ENCODE data around the gene SMKR1.
"Not testable (repeated sequence)": the region's sequence is repeated elsewhere in the genome, so short reads cannot be mapped to it uniquely, and the experiment has no call there.

SMKR1 gene

DNA sequence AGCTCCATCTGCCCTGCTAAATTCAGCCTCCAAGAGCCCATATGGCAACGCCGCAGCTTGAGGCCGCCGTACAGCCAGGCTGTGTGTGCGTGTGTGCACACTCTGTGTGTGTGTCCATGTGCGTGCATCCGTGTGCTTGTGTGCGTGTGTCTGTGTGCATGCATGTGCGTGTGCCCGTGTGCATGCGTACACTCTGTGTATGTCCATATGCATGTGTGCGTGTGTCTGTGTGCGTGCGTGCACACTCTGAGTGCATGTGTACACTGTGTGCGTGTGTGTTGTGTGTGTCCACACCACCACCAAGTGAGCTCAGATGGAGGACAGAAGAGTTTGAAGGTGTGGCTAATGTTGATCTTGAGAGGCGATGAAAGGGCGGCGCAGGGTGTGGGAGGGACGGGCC is 30.0 kb downstream of the SMKR1 start:
- no peak overlapping the region for H3K9ac ChIP-seq (ENCODE audit: low read length)
- H3K23ac ChIP-seq (ENCODE audit: low read length in 2 of 2): no peak overlapping the region
- H3K79me1 ChIP-seq (replicated peaks; ENCODE audit: low read length, poor library complexity, severe bottlenecking): no peaks in the 10 kb centered on the region
- no peak overlapping the region for H2BK12ac ChIP-seq (ENCODE audit: low read length in 2 of 2)
- WGBS: 90% methylated on average over 19 of the region's 19 CpGs
- H3K18ac ChIP-seq (ENCODE audit: low read depth in 1 of 2, low read length in 2 of 2): no peak overlapping the region
- no peak overlapping the region for H3K4me3 ChIP-seq (ENCODE audit: insufficient read depth in 1 of 2, low read depth in 1 of 2, low read length in 2 of 2)
- H3K36me3 ChIP-seq (ENCODE audit: control insufficient read depth in 1 of 2, insufficient read depth in 2 of 2, low read depth in 1 of 2, low read length in 2 of 2): no peaks in the 10 kb centered on the region
- H3K4ac ChIP-seq (ENCODE audit: low read depth in 1 of 2, low read length in 2 of 2): no peak overlapping the region
- H3K27me3 ChIP-seq (ENCODE audit: control insufficient read depth in 1 of 2, insufficient read depth in 1 of 2, low read length in 2 of 2): no peaks in the 10 kb centered on the region
- H2BK120ac ChIP-seq (ENCODE audit: low read depth, low read length): no peak overlapping the region
- no peak overlapping the region for H2BK15ac ChIP-seq (ENCODE audit: low read depth, poor library complexity, severe bottlenecking)
- H4K91ac ChIP-seq (ENCODE audit: low read length): no peak overlapping the region
- no peak overlapping the region for H2AK5ac ChIP-seq (ENCODE audit: low read length, severe bottlenecking)
- H3K4me1 ChIP-seq (ENCODE audit: control insufficient read depth, insufficient read depth, low read depth, low read length): no peaks in the 10 kb centered on the region
- H4K8ac ChIP-seq (ENCODE audit: low read length): no peak overlapping the region
- H3K27ac ChIP-seq (ENCODE audit: low read length, poor library complexity, severe bottlenecking): no peak overlapping the region
- H3K14ac ChIP-seq (ENCODE audit: low read length in 2 of 2): no peak overlapping the region
- H2BK5ac ChIP-seq (ENCODE audit: low read depth, low read length, poor library complexity, severe bottlenecking): no peak overlapping the region
- H3K9me3 ChIP-seq (ENCODE audit: control insufficient read depth, low read length): no peaks in the 10 kb centered on the region
- H3K4me2 ChIP-seq (ENCODE audit: low read length, poor library complexity, severe bottlenecking): no peak overlapping the region
- no peak for DNase-seq
- no peak overlapping the region for H2AFZ ChIP-seq (ENCODE audit: low read depth, low read length)

DNA sequence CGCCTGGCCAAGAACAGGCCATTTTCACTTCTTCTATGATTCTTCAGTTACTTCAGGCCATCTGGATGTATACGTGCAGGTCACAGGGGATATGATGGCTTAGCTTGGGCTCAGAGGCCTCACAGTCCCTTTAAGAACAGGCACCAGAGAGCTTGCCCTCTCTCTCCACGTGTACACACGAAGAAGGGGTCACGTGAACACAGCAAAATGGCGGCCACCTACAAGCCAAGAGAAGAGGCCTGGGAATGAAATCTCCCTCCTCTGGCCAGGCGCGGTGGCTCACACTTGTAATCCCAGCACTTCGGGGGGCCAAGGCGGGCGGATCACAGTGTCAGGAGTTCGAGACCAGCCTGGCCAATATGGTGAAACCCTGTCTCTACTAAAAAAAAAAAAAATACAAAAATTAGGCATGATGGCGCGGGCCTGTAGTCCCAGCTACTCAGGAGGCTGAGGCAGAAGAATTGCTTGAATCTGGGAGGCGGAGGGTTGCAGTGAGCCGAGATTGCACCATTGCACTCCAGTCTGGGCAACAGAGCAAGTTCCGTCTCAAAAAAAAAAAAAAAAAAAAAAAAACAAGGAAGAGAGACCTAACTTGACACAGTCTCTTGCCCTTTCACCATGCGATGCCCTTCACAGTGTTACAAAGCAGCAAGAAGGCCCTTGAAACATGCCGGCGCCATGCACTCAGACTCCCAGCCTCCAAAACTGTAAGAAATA is 32.4 kb downstream of the SMKR1 start:
- not testable (repeated sequence) for H3K14ac ChIP-seq (ENCODE audit: low read length in 2 of 2); H2BK120ac ChIP-seq (ENCODE audit: low read depth, low read length); DNase-seq; H2AK5ac ChIP-seq (ENCODE audit: low read length, severe bottlenecking); H2AFZ ChIP-seq (ENCODE audit: low read depth, low read length); H3K23ac ChIP-seq (ENCODE audit: low read length in 2 of 2); H3K36me3 ChIP-seq (ENCODE audit: control insufficient read depth in 1 of 2, insufficient read depth in 2 of 2, low read depth in 1 of 2, low read length in 2 of 2); H3K9me3 ChIP-seq (ENCODE audit: control insufficient read depth, low read length); H2BK12ac ChIP-seq (ENCODE audit: low read length in 2 of 2); H3K18ac ChIP-seq (ENCODE audit: low read depth in 1 of 2, low read length in 2 of 2); H3K4me2 ChIP-seq (ENCODE audit: low read length, poor library complexity, severe bottlenecking); H2BK15ac ChIP-seq (ENCODE audit: low read depth, poor library complexity, severe bottlenecking); H3K9ac ChIP-seq (ENCODE audit: low read length); H3K4ac ChIP-seq (ENCODE audit: low read depth in 1 of 2, low read length in 2 of 2); H3K79me1 ChIP-seq (replicated peaks; ENCODE audit: low read length, poor library complexity, severe bottlenecking); H3K27me3 ChIP-seq (ENCODE audit: control insufficient read depth in 1 of 2, insufficient read depth in 1 of 2, low read length in 2 of 2); H2BK5ac ChIP-seq (ENCODE audit: low read depth, low read length, poor library complexity, severe bottlenecking); H3K4me3 ChIP-seq (ENCODE audit: insufficient read depth in 1 of 2, low read depth in 1 of 2, low read length in 2 of 2); H4K91ac ChIP-seq (ENCODE audit: low read length); H4K8ac ChIP-seq (ENCODE audit: low read length); H3K27ac ChIP-seq (ENCODE audit: low read length, poor library complexity, severe bottlenecking); H3K4me1 ChIP-seq (ENCODE audit: control insufficient read depth, insufficient read depth, low read depth, low read length)
- WGBS: 87% methylated on average over 18 of the region's 20 CpGs

DNA sequence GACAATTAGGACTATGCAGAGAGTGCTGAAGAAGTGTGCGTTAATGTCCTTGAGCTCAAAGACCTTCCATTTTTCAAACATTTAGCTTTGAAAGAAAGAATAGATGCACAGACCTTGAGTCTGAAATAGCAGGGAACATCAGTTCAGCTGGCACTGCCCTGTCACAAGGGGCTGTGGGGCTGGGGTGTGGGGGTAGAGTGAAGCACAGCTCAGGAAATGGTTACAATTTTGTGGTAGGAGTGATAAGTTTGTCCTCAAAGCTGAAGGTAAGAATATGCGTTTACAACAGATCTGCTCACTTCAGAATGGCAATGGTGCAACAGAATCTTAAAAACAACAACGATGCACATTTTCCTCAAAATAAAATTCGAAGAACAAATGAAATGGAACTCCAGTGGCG is 33.6 kb downstream of the SMKR1 start:
- H3K23ac ChIP-seq (ENCODE audit: low read length in 2 of 2): no peak overlapping the region
- H3K4me1 ChIP-seq (ENCODE audit: control insufficient read depth, insufficient read depth, low read depth, low read length): no peaks in the 10 kb centered on the region
- no peaks in the 10 kb centered on the region for H3K27me3 ChIP-seq (ENCODE audit: control insufficient read depth in 1 of 2, insufficient read depth in 1 of 2, low read length in 2 of 2)
- DNase-seq: no peak
- no peak overlapping the region for H3K14ac ChIP-seq (ENCODE audit: low read length in 2 of 2)
- 96% methylated on average over 4 of the region's 5 CpGs for WGBS
- H2BK120ac ChIP-seq (ENCODE audit: low read depth, low read length): no peak overlapping the region
- no peak overlapping the region for H4K91ac ChIP-seq (ENCODE audit: low read length)
- H2AFZ ChIP-seq (ENCODE audit: low read depth, low read length): no peak overlapping the region
- no peak overlapping the region for H2BK15ac ChIP-seq (ENCODE audit: low read depth, poor library complexity, severe bottlenecking)
- no peak overlapping the region for H3K9ac ChIP-seq (ENCODE audit: low read length)
- no peaks in the 10 kb centered on the region for H3K9me3 ChIP-seq (ENCODE audit: control insufficient read depth, low read length)
- no peak overlapping the region for H4K8ac ChIP-seq (ENCODE audit: low read length)
- H3K79me1 ChIP-seq (replicated peaks; ENCODE audit: low read length, poor library complexity, severe bottlenecking): no peaks in the 10 kb centered on the region
- H2BK12ac ChIP-seq (ENCODE audit: low read length in 2 of 2): no peak overlapping the region
- no peak overlapping the region for H3K4me3 ChIP-seq (ENCODE audit: insufficient read depth in 1 of 2, low read depth in 1 of 2, low read length in 2 of 2)
- H2AK5ac ChIP-seq (ENCODE audit: low read length, severe bottlenecking): no peak overlapping the region
- no peak overlapping the region for H3K4ac ChIP-seq (ENCODE audit: low read depth in 1 of 2, low read length in 2 of 2)
- no peak overlapping the region for H3K27ac ChIP-seq (ENCODE audit: low read length, poor library complexity, severe bottlenecking)
- no peak overlapping the region for H2BK5ac ChIP-seq (ENCODE audit: low read depth, low read length, poor library complexity, severe bottlenecking)
- H3K18ac ChIP-seq (ENCODE audit: low read depth in 1 of 2, low read length in 2 of 2): no peak overlapping the region
- H3K36me3 ChIP-seq (ENCODE audit: control insufficient read depth in 1 of 2, insufficient read depth in 2 of 2, low read depth in 1 of 2, low read length in 2 of 2): no peaks in the 10 kb centered on the region
- no peak overlapping the region for H3K4me2 ChIP-seq (ENCODE audit: low read length, poor library complexity, severe bottlenecking)

DNA sequence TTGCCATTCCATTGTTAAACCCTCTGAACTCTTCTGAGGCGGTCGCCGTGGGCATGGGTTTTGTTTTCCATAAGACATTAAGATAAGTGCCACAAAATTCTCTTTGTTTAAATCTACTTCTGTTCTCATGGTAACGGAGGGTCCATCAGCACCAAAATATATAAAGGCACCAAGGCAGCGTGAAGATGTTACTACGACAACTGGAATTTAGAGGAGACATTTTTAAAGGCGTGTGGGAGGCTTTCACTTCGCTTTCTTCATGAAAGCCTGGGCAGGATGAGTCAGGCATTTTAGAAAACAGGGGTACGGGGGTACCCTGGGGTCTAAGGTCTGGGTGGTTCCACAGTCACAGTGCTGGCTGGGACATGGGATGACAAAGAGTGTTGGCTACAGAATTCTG is 34.0 kb downstream of the SMKR1 start:
- no peak for DNase-seq
- no peaks in the 10 kb centered on the region for H3K9me3 ChIP-seq (ENCODE audit: control insufficient read depth, low read length)
- H3K4me1 ChIP-seq (ENCODE audit: control insufficient read depth, insufficient read depth, low read depth, low read length): no peaks in the 10 kb centered on the region
- no peaks in the 10 kb centered on the region for H3K79me1 ChIP-seq (replicated peaks; ENCODE audit: low read length, poor library complexity, severe bottlenecking)
- no peak overlapping the region for H2BK120ac ChIP-seq (ENCODE audit: low read depth, low read length)
- H3K14ac ChIP-seq (ENCODE audit: low read length in 2 of 2): no peak overlapping the region
- H2BK5ac ChIP-seq (ENCODE audit: low read depth, low read length, poor library complexity, severe bottlenecking): no peak overlapping the region
- no peak overlapping the region for H3K4ac ChIP-seq (ENCODE audit: low read depth in 1 of 2, low read length in 2 of 2)
- H3K9ac ChIP-seq (ENCODE audit: low read length): no peak overlapping the region
- H2BK12ac ChIP-seq (ENCODE audit: low read length in 2 of 2): no peak overlapping the region
- no peak overlapping the region for H3K23ac ChIP-seq (ENCODE audit: low read length in 2 of 2)
- H3K36me3 ChIP-seq (ENCODE audit: control insufficient read depth in 1 of 2, insufficient read depth in 2 of 2, low read depth in 1 of 2, low read length in 2 of 2): no peaks in the 10 kb centered on the region
- no peak overlapping the region for H3K4me3 ChIP-seq (ENCODE audit: insufficient read depth in 1 of 2, low read depth in 1 of 2, low read length in 2 of 2)
- H3K27ac ChIP-seq (ENCODE audit: low read length, poor library complexity, severe bottlenecking): no peak overlapping the region
- no peak overlapping the region for H2AK5ac ChIP-seq (ENCODE audit: low read length, severe bottlenecking)
- H4K91ac ChIP-seq (ENCODE audit: low read length): no peak overlapping the region
- H3K18ac ChIP-seq (ENCODE audit: low read depth in 1 of 2, low read length in 2 of 2): no peak overlapping the region
- H4K8ac ChIP-seq (ENCODE audit: low read length): no peak overlapping the region
- no peak overlapping the region for H2AFZ ChIP-seq (ENCODE audit: low read depth, low read length)
- H3K27me3 ChIP-seq (ENCODE audit: control insufficient read depth in 1 of 2, insufficient read depth in 1 of 2, low read length in 2 of 2): peaks cover 0 to 2% of the 10 kb centered on the region in 2 experiments
- H3K4me2 ChIP-seq (ENCODE audit: low read length, poor library complexity, severe bottlenecking): no peak overlapping the region
- 93% methylated on average over 9 of the region's 9 CpGs for WGBS
- no peak overlapping the region for H2BK15ac ChIP-seq (ENCODE audit: low read depth, poor library complexity, severe bottlenecking)

All from mesenchymal stem cell (in vitro differentiated cells and primary cell).